Ovary (tissue), 3 donors: ENCODE measurements around the gene ATP5F1E.

Source experiments
- EP300 ChIP-seq: sonication (generic); formaldehyde crosslinking; IDR thresholded peaks from one replicate; pipeline ENCODE4 v1.6.1; 2017; ENCODE audit warnings: antibody characterized with exemption
- POLR2A ChIP-seq: fragments of 450-650 bp; IDR thresholded peaks from one replicate; pipeline ENCODE4 v1.6.1; 2017; ENCODE audit warnings: antibody characterized with exemption, mild to moderate bottlenecking, moderate library complexity
- TF ChIP-seq, protein P1 (sequence below), 3 donors: fragments of 450-650 bp in 2 of 3; fragments of 200-600 bp in 1 of 3; IDR thresholded peaks; one replicate each; pipeline versions ENCODE4 v1.5.1 to v1.8.0; 2016 to 2022; ENCODE audit warnings: antibody characterized with exemption in 3 of 3, mild to moderate bottlenecking in 1 of 3
- donor health status: DM: no; HTN: no; CAD: no.

DNA sequence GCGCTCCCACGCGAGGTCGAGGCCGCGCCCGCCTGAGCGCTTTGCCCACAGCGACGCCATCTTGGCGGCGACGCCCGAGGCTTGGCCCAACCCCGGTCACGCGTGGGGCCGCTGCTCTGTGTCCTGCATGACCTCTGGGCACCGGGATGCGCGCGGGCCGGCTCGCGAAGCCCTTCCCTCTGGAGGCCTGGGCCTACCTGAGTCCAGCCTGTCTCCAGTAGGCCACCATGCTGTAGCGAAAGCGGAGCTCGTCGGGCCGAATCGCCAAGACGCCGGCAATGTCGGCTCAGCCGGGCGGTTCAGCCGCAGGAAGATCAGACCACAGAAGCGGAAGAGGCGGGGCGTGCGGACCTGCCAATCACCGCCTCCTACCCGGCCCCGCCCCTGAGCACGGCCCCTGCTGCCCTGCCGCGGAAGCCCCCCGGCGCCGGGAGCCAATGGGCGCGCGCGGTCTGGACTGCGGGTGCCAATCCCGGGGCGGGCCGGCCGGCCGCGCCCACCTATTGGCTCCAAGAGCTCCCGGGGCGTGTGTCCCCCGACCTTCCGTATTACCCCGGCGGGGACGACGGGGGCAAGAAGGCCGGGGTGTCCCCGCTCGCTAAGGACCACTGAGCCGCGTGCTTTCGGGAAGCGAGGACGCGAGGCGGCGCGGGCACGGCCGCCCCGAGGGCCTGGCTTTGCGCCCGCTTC, at the start of gene ATP5F1E:
- TF ChIP-seq, protein P1, sequence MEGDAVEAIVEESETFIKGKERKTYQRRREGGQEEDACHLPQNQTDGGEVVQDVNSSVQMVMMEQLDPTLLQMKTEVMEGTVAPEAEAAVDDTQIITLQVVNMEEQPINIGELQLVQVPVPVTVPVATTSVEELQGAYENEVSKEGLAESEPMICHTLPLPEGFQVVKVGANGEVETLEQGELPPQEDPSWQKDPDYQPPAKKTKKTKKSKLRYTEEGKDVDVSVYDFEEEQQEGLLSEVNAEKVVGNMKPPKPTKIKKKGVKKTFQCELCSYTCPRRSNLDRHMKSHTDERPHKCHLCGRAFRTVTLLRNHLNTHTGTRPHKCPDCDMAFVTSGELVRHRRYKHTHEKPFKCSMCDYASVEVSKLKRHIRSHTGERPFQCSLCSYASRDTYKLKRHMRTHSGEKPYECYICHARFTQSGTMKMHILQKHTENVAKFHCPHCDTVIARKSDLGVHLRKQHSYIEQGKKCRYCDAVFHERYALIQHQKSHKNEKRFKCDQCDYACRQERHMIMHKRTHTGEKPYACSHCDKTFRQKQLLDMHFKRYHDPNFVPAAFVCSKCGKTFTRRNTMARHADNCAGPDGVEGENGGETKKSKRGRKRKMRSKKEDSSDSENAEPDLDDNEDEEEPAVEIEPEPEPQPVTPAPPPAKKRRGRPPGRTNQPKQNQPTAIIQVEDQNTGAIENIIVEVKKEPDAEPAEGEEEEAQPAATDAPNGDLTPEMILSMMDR (IDR thresholded peaks at IDR 0.05): no peak
- TF ChIP-seq EP300 (no peak), POLR2A (peak; percentile 67)
